Activated CD4-positive, alpha-beta T cell treated with anti-CD3 and anti-CD28 coated beads for 36 hours (primary cell): ENCODE results near the gene ECPAS. TPM values are rescaled to one million over a fixed set of nuclear protein-coding genes. Genes with fewer than 3 reads are reported as not detected.

ENCODE experiments used
- ATAC-seq: fragments of 200-7000 bp; cut with Tn5 transposase; one replicate; pipeline ENCODE4 v1.10.0; 2021; ENCODE audit warnings: mild to moderate bottlenecking, moderate library complexity
- CTCF ChIA-PET: fragments of 350-600 bp; sonication (Branson Sonifier 250); formaldehyde crosslinking; loops from one replicate; lab custom pipeline; 2021; ENCODE audit warnings: antibody characterized with exemption; lab: Charles Lee
- POLR2A ChIA-PET: fragments of 350-600 bp; sonication (Branson Sonifier 250); formaldehyde crosslinking; loops from one replicate; lab custom pipeline; 2021; ENCODE audit warnings: antibody characterized with exemption, inconsistent platforms; lab: Charles Lee
- DNase-seq: peaks from one replicate; pipeline ENCODE4 v3.0.0-alpha.2; 2020
- H3K27ac Mint-ChIP-seq: one replicate; pipeline ENCODE4 v1.8.0; 2021; ENCODE audit warnings: mixed read lengths
- H3K27me3 Mint-ChIP-seq: one replicate; pipeline ENCODE4 v1.8.0; 2021; ENCODE audit warnings: mixed read lengths
- H3K36me3 Mint-ChIP-seq: one replicate; pipeline ENCODE4 v1.8.0; 2021; ENCODE audit warnings: low read depth, mixed read lengths
- H3K4me1 Mint-ChIP-seq: one replicate; pipeline ENCODE4 v1.8.0; 2021; ENCODE audit warnings: mixed read lengths
- H3K4me3 Mint-ChIP-seq: one replicate; pipeline ENCODE4 v1.8.0; 2021; ENCODE audit warnings: mild to moderate bottlenecking, moderate library complexity, mixed read lengths
- H3K9me3 Mint-ChIP-seq: one replicate; pipeline ENCODE4 v1.8.0; 2021; ENCODE audit warnings: low read depth, mixed read lengths
- intact Hi-C, 2 experiments: fragments of 100-400 bp; cut with DNase I in 1 of 2; cut with micrococcal nuclease in 1 of 2; formaldehyde crosslinking; loops; one replicate each; pipeline versions ENCODE4 v1.14.2 to v1.15.1; 2022 to 2024; cut with DNase I, micrococcal nuclease
- total RNA-seq, 2 experiments: library from RNA; stranded (reverse); gene quantifications; one replicate each; pipeline ENCODE4 v1.2.3, GENCODE V29; 2021

The ECPAS gene
- total RNA-seq, 2 experiments from 2014 or later: 78.4 to 127 TPM

GRCh38 chr9:111443454-111443853, 40.7 kb downstream of the ECPAS start:
- Mint-ChIP-seq H3K27ac (no peak overlapping the region), H3K4me1 (peaks cover 2% of the 10 kb centered on the region), H3K4me3 (no peak overlapping the region), H3K27me3 (no peaks in the 10 kb centered on the region), H3K36me3 (peaks cover 58% of the 10 kb centered on the region), H3K9me3 (no peaks in the 10 kb centered on the region)
- POLR2A ChIA-PET: no interaction called here
- ATAC-seq: no peak
- CTCF ChIA-PET: no interaction called here
- no peak for DNase-seq
- intact Hi-C loops: no loop called here

DNA sequence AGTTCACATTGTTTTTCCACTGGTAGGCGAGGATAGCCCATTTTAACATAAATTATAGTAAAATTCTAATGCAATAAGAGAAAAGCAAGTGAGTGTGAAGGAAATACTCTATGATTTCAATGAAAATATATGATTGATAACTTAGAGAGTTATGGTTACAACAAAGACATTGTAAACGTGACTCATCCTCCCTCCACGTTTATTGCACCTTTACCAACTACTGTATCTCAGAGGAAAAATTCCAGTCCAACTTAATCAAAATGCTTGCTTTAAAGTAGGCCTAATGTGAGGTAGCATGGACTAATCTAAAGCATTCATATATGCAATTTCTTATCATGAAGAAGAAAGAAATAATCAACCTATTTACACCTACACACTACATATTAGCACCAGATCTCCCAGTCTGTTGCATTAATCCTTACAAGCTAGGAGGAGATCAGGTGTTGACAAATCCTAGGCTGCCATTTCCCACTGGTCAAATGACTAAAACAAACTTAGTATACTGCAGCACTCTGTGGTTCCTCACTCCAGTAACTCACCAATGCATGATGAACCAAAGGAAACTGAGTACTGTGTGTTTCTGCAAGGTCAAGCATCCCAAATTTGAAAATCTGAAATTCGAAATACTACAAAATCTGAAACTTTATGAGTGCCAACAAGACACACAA, 41.7 kb downstream of the ECPAS start:
- Mint-ChIP-seq H3K27ac (no peak overlapping the region), H3K9me3 (no peaks in the 10 kb centered on the region), H3K27me3 (no peaks in the 10 kb centered on the region), H3K4me1 (peaks cover 2% of the 10 kb centered on the region), H3K36me3 (peaks cover 61% of the 10 kb centered on the region), H3K4me3 (no peak overlapping the region)
- POLR2A ChIA-PET: no interaction called here
- DNase-seq: no peak
- no peak for ATAC-seq
- intact Hi-C loops: no loop called here
- CTCF ChIA-PET: no interaction called here

DNA sequence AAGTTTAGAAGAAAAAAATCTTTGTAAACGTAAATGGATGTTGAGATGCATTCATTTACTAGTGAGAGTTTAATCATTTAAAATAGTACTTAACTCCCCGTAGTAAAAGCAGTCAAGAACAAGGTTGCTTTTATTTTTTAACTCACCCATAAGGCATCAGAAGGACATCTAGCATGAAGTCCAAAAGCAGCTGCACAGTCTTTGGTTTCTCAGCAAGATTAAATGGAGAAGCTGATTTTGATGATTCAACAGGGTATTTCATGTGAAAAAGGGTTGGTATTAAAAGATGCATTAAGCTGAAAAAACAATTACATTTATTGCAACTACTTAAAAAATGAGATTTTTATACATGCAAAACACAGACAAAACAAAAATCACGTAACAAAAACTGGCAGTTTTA, 44.0 kb downstream of the ECPAS start:
- intact Hi-C loops: no loop called here
- ATAC-seq (no peak), DNase-seq (no peak)
- H3K9me3 Mint-ChIP-seq: no peaks in the 10 kb centered on the region
- ChIA-PET POLR2A (no interaction called here), CTCF (no interaction called here)
- peaks cover 54% of the 10 kb centered on the region for H3K36me3 Mint-ChIP-seq
- no peak overlapping the region for H3K27ac Mint-ChIP-seq
- peaks cover 2% of the 10 kb centered on the region for H3K4me1 Mint-ChIP-seq
- no peak overlapping the region for H3K4me3 Mint-ChIP-seq
- no peaks in the 10 kb centered on the region for H3K27me3 Mint-ChIP-seq

- H3K4me1 Mint-ChIP-seq: peaks cover 2% of the 10 kb centered on the region
- CTCF ChIA-PET: no interaction called here
- H3K36me3 Mint-ChIP-seq: peaks cover 48% of the 10 kb centered on the region
- H3K27ac Mint-ChIP-seq: no peak overlapping the region
- no peaks in the 10 kb centered on the region for H3K27me3 Mint-ChIP-seq
- DNase-seq (no peak), ATAC-seq (no peak)
- H3K9me3 Mint-ChIP-seq: no peaks in the 10 kb centered on the region
- POLR2A ChIA-PET: no interaction called here
- H3K4me3 Mint-ChIP-seq: no peak overlapping the region
- intact Hi-C loops: no loop called here
Observed at GRCh38 chr9:111438541-111439235, 45.5 kb downstream of the ECPAS start.

- Mint-ChIP-seq H3K36me3 (peaks cover 52% of the 10 kb centered on the region), H3K9me3 (no peaks in the 10 kb centered on the region), H3K27me3 (no peaks in the 10 kb centered on the region), H3K27ac (no peak overlapping the region), H3K4me3 (no peak overlapping the region), H3K4me1 (peaks cover under 1% of the 10 kb centered on the region)
- ChIA-PET POLR2A (no interaction called here), CTCF (no interaction called here)
- no peak for ATAC-seq
- DNase-seq: no peak
- intact Hi-C loops: no loop called here
Observed at GRCh38 chr9:111436571-111436970, 47.6 kb downstream of the ECPAS start.

- Mint-ChIP-seq H3K36me3 (peaks cover 42% of the 10 kb centered on the region), H3K27me3 (no peaks in the 10 kb centered on the region), H3K9me3 (no peaks in the 10 kb centered on the region), H3K4me3 (no peak overlapping the region), H3K27ac (no peak overlapping the region), H3K4me1 (no peaks in the 10 kb centered on the region)
- intact Hi-C loops: no loop called here
- ChIA-PET CTCF (interaction anchor here (1.2 kb wide), 1 partner anchor 9 kb away, joined by 3 read pairs; no protein-coding TSS in a partner anchor), POLR2A (no interaction called here)
- DNase-seq: no peak
- no peak for ATAC-seq
Observed at GRCh38 chr9:111433082-111433481, 51.1 kb downstream of the ECPAS start.

DNA sequence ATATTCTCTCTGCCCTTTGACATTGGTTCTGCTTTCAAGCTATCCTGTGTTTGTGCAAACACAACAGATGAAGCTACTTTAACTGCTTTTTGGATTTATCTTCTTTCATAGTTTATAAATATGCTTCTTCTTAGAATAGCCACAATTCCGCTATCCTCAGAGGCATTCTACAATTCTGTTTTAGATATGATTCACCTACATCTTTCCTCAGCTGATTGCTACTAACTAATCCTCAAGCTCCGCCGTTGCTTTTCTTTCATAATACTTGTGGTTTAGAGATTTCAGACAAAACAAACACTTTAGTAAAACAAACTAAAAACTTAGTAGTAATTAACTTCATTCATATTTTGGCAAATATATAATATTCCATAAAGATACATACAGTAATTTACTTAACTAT, 52.5 kb downstream of the ECPAS start:
- Mint-ChIP-seq H3K27me3 (no peaks in the 10 kb centered on the region), H3K4me1 (peaks cover 10% of the 10 kb centered on the region), H3K27ac (no peak overlapping the region), H3K36me3 (peaks cover 52% of the 10 kb centered on the region), H3K4me3 (no peak overlapping the region), H3K9me3 (no peaks in the 10 kb centered on the region)
- POLR2A ChIA-PET: no interaction called here
- intact Hi-C loops: no loop called here
- no peak for ATAC-seq
- CTCF ChIA-PET: no interaction called here
- DNase-seq: no peak

DNA sequence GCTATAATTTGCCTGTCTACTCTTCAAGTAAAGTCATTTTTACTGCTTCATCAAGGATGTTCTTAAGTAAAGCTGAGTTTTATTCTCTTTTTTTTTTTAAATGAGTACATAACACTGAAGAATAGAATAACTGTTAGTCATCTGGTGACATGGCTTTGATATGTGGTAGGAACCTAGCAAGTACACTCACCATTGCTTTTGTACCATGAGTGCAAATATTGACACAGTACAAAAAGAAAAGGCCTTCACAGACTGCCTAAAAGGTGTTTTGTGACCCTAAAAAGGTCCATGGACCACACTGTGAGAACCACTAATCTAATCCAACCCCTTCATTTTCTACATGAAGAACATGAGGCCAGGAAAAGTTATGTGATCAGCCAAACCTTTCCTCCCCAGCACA, 55.0 kb downstream of the ECPAS start:
- H3K27me3 Mint-ChIP-seq: no peaks in the 10 kb centered on the region

GRCh38 chr9:111427186-111427585, 57.0 kb downstream of the ECPAS start:
- peaks cover 61% of the 10 kb centered on the region for H3K36me3 Mint-ChIP-seq
- ChIA-PET POLR2A (no interaction called here), CTCF (interaction anchor here (0.6 kb wide), 1 partner anchor 10 kb away, joined by 3 read pairs; no protein-coding TSS in a partner anchor)
- ATAC-seq: peak; percentile 79
- no peaks in the 10 kb centered on the region for H3K27me3 Mint-ChIP-seq
- peak overlapping the region; percentile 19 for H3K27ac Mint-ChIP-seq
- H3K4me3 Mint-ChIP-seq: peak overlapping the region; percentile 4
- H3K9me3 Mint-ChIP-seq: no peaks in the 10 kb centered on the region
- intact Hi-C loops: no loop called here
- H3K4me1 Mint-ChIP-seq: peaks cover 11% of the 10 kb centered on the region
- no peak for DNase-seq

More for the DNA sequence above, 55.0 kb downstream of the ECPAS start:
- Mint-ChIP-seq H3K9me3 (no peaks in the 10 kb centered on the region), H3K4me3 (no peak overlapping the region), H3K36me3 (peaks cover 58% of the 10 kb centered on the region), H3K27ac (no peak overlapping the region), H3K4me1 (peaks cover 11% of the 10 kb centered on the region)
- no peak for ATAC-seq
- DNase-seq: no peak
- intact Hi-C loops: no loop called here
- ChIA-PET CTCF (no interaction called here), POLR2A (no interaction called here)

DNA sequence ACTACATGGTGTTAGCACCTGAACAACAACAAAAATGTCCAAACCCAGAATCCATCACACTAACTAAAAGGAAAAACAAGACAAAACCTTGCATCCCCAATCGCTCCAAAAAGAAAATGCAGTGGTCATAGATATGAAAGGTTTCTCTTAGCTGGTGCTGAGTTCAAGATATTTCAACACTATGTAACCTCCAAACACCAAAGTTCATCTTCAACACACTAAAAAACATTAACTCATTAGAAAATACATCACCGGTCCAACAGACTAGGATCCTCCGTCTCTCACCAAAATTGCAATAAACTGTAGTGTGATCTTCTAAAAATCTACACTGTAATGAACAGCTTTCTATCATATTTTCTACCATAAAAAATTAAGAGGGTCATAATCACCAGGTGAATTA, 60.8 kb downstream of the ECPAS start:
- ChIA-PET CTCF (interaction anchor here (1.3 kb wide), 1 partner anchor 10 kb away, joined by 3 read pairs; no protein-coding TSS in a partner anchor), POLR2A (no interaction called here)
- H3K27me3 Mint-ChIP-seq: no peaks in the 10 kb centered on the region
- H3K36me3 Mint-ChIP-seq: peaks cover 64% of the 10 kb centered on the region
- DNase-seq (no peak), ATAC-seq (no peak)
- H3K4me1 Mint-ChIP-seq: peaks cover 11% of the 10 kb centered on the region
- no peaks in the 10 kb centered on the region for H3K9me3 Mint-ChIP-seq
- H3K27ac Mint-ChIP-seq: no peak overlapping the region
- H3K4me3 Mint-ChIP-seq: no peak overlapping the region
- intact Hi-C loops: no loop called here

DNA sequence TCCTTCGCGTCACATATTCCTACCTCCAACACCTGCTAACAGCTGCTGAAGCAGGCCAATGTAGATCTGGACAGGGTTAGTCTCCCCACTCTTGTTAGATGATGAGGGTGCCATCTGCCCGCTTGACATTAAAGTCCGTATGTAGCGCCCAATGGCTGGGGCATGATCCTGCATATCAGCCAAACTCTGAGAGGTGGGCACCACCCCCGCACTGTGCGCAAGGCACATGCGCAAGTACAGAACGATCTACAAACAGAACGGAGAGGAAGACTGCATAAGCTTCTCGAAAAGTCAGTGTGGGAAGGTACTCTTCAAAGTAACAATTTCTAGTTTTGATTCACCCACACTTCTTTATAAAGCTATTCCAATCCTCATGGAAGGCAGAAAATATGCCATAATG, 69.8 kb downstream of the ECPAS start:
- DNase-seq: no peak
- no peak overlapping the region for H3K27ac Mint-ChIP-seq
- no peak overlapping the region for H3K4me3 Mint-ChIP-seq
- intact Hi-C loops: no loop called here
- ChIA-PET POLR2A (no interaction called here), CTCF (no interaction called here)
- H3K4me1 Mint-ChIP-seq: no peaks in the 10 kb centered on the region
- no peak for ATAC-seq
- no peaks in the 10 kb centered on the region for H3K9me3 Mint-ChIP-seq
- no peaks in the 10 kb centered on the region for H3K27me3 Mint-ChIP-seq
- peaks cover 66% of the 10 kb centered on the region for H3K36me3 Mint-ChIP-seq

DNA sequence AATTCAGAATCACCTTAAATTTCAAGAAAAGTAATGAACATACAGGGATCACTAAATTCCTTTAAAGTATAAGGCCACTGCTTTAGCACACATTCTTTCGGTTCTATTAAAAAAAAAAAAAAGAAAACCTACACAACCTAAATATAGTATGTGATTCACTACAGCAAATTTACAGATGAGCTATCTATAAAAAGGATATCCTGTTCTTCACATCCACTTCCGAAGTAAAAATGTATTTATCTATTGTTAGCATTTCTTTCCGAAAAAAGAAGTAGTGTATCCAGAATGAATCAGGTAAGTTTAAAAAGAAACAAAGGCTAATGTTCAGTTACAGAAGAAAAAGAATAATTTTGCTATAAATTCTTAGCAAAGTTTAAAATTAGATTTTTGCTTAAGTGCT, 70.2 kb downstream of the ECPAS start:
- peaks cover 67% of the 10 kb centered on the region for H3K36me3 Mint-ChIP-seq
- CTCF ChIA-PET: no interaction called here
- H3K27ac Mint-ChIP-seq: no peak overlapping the region
- intact Hi-C loops: no loop called here
- H3K9me3 Mint-ChIP-seq: no peaks in the 10 kb centered on the region
- ATAC-seq (no peak), DNase-seq (no peak)
- no peak overlapping the region for H3K4me3 Mint-ChIP-seq
- POLR2A ChIA-PET: no interaction called here
- no peaks in the 10 kb centered on the region for H3K27me3 Mint-ChIP-seq
- no peaks in the 10 kb centered on the region for H3K4me1 Mint-ChIP-seq
